NCI-H187 (cell line): ENCODE results near the gene SARS1.

Experiments used
- DNase-seq, 2 experiments: peaks; one replicate each; lab custom pipeline; 2025; lab: John Stamatoyannopoulos, UW

Gene SARS1

DNA sequence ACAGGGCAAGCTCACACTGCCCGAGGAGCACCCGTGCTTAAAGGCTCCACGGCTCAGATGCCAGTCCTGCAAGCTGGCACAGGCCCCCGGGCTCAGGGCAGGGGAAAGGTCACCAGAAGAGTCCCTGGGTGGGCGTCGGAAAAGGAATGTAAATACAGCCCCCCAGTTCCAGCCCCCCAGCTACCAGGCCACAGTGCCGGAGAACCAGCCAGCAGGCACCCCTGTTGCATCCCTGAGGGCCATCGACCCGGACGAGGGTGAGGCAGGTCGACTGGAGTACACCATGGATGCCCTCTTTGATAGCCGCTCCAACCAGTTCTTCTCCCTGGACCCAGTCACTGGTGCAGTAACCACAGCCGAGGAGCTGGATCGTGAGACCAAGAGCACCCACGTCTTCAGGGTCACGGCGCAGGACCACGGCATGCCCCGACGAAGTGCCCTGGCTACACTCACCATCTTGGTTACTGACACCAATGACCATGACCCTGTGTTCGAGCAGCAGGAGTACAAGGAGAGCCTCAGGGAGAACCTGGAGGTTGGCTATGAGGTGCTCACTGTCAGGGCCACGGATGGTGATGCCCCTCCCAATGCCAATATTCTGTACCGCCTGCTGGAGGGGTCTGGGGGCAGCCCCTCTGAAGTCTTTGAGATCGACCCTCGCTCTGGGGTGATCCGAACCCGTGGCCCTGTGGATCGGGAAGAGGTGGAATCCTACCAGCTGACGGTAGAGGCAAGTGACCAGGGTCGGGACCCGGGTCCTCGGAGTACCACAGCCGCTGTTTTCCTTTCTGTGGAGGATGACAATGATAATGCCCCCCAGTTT lies 36.9 kb downstream of the SARS1 start:
- DNase-seq, result no peak

DNA sequence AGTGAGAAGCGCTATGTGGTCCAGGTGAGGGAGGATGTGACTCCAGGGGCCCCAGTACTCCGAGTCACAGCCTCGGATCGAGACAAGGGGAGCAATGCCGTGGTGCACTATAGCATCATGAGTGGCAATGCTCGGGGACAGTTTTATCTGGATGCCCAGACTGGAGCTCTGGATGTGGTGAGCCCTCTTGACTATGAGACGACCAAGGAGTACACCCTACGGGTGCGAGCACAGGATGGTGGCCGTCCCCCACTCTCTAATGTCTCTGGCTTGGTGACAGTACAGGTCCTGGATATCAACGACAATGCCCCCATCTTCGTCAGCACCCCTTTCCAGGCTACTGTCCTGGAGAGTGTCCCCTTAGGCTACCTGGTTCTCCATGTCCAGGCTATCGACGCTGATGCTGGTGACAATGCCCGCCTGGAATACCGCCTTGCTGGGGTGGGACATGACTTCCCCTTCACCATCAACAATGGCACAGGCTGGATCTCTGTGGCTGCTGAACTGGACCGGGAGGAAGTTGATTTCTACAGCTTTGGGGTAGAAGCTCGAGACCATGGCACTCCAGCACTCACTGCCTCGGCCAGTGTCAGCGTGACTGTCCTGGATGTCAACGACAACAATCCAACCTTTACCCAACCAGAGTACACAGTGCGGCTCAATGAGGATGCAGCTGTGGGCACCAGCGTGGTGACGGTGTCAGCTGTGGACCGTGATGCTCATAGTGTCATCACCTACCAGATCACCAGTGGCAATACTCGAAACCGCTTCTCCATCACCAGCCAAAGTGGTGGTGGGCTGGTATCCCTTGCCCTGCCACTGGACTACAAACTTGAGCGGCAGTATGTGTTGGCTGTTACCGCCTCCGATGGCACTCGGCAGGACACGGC lies 37.8 kb downstream of the SARS1 start:
- DNase-seq, result no peak

DNA sequence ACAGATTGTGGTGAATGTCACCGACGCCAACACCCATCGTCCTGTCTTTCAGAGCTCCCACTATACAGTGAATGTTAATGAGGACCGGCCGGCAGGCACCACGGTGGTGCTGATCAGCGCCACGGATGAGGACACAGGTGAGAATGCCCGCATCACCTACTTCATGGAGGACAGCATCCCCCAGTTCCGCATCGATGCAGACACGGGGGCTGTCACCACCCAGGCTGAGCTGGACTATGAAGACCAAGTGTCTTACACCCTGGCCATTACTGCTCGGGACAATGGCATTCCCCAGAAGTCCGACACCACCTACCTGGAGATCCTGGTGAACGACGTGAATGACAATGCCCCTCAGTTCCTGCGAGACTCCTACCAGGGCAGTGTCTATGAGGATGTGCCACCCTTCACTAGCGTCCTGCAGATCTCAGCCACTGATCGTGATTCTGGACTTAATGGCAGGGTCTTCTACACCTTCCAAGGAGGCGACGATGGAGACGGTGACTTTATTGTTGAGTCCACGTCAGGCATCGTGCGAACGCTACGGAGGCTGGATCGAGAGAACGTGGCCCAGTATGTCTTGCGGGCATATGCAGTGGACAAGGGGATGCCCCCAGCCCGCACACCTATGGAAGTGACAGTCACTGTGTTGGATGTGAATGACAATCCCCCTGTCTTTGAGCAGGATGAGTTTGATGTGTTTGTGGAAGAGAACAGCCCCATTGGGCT lies 38.6 kb downstream of the SARS1 start:
- no peak for DNase-seq

DNA sequence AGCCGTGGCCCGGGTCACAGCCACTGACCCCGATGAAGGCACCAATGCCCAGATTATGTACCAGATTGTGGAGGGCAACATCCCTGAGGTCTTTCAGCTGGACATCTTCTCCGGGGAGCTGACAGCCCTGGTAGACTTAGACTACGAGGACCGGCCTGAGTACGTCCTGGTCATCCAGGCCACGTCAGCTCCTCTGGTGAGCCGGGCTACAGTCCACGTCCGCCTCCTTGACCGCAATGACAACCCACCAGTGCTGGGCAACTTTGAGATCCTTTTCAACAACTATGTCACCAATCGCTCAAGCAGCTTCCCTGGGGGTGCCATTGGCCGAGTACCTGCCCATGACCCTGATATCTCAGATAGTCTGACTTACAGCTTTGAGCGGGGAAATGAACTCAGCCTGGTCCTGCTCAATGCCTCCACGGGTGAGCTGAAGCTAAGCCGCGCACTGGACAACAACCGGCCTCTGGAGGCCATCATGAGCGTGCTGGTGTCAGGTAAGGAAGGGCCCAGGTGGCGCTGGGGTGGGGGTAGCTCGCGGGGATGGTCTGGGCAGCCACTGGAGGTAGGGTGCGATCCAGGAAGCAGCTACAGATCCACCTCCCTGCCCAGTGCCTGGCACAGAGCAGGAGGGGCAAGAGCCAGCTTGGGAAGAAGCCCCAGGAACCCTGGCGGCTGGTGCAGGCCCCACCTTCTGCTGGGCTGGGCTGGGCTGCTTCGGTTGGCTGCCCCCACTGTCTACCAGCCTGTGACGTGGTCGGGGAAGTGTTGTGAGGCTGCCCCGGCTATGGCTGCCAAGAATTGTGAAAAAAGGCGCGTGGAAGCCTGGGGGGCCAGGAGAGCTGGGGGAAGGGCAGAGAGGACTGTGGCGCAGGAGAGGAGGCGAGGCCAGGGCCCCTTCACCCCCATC lies 39.4 kb downstream of the SARS1 start:
- no peak for DNase-seq

DNA sequence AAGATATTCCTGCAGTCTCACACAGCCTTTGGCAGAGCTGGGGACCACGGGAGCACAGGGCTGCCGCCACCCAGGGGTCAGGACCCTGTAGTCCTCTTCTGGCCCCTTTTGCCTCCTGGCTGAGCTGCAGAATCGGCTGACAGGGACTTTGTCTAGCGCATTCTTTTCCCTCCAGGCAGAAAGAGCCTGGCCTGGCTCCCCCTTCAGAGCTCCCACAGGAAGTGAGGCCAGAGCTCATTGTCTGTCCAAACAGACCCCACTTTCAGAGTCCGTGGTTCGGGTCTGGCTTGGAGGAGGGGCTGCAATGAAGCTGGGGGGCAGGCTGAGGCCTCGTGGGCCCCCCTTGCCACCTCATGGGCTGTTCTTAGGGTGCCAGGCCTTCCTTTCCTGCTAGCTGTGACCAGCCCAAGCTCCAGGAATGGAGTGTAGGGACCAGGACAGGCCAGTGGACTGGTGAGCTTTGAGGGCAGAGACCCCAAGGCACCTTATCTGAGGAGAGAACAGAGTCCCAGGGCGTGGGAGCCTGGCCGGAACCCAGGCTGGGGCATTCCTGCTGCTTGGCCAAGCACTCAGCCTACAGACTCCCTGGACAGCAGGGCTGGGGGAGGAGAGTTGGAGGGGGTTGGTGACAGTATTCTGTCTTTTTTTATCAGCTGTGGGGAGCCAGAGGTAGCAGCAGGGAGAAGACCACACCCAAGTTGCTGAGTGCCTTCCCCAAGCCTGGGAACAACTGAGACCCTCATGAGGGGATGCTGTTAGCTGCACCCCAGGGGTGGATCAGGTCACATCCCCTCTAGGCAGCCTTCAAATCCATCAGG lies 40.3 kb downstream of the SARS1 start:
- no peak for DNase-seq

DNA sequence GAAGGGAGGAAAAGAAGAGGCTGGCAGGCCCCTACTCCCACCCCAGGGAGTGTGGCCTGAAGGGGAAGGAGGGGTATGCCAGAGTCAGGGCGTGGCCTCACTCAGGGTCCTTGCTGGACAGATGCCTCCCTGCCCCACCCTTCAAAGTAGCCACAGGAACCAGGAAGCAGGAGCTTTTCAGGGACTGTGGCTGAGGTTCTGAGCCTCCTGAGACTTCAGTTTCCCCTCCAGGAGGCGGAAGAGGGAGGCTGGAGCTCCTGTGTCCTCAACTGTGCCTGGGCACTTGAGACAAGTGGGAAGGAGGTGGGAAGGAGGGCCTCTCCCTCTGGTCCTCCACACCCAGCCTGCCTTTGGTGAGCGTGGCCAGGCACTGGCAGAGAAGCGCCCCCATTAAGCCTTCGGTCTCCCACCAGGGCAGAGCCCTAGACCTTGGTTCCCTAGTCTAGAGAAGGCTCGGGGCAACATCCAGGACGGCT lies 40.9 kb downstream of the SARS1 start:
- DNase-seq, result no peak

DNA sequence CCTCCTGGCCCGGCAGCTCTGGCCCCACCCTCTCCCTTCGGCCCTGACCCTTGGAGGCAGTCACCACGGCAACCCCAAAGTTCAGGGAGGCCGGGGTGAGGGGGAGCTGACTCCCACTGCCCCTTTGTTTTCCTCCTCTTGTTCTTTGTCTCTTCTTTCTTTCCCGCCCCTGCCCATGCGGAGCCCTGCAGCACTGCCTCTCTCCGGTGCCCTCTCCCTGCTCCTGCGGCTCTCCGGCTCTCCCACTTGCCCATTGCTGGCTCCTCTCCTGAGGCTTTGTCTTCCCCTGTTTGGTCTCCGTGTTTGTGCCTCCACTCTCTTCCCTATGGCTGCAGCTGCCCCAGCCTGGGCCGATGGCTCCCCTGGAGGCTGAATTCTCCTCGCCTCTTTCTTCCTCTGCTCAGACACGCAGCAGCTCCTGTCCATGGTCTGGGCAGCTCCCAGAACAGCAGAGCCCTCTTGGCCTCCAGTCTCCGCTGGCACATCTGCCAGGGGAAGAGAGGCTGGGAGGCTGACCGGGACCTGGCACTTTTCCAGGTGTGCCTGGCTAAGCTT lies 41.5 kb downstream of the SARS1 start:
- no peak for DNase-seq

DNA sequence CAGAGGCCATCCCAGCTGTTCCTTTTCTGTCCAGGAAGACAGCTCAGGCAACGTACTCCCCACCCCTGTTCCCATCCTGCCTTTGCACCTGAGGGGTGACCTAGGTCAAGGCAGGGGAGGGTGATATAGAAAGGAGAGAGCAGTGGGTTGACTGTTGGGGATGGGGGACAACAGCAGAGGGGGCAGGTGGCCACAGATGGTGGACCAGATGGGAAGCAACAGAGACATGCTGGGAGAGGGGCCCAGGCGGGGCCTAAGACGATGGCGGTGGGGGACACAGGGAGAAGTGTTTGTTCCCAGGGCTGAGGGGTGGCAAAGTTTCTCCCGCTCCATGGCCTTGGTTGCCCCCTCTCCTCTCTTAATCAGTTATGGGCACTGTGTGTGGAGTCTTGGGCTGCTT lies 42.0 kb downstream of the SARS1 start:
- no peak for DNase-seq

DNA sequence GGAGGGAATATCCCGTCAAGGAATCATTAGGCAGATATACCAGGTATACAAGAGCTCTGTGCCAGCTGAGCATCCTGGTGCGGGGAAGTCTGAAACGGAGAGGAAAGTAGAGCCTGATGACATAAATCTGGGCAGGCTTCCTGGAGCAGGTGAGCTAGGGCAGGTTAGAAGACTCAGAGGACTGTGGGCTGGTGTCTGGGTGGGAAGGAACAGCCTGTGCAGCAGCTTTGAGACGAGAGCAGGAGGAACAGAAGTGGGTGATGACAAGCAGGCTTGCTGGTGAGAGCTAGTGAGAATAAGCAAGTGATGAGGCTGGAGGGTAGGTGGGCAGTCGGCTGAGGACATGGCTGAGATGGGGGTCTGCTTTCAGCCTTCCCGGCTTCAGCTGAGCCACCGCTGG lies 42.4 kb downstream of the SARS1 start:
- DNase-seq, result no peak

DNA sequence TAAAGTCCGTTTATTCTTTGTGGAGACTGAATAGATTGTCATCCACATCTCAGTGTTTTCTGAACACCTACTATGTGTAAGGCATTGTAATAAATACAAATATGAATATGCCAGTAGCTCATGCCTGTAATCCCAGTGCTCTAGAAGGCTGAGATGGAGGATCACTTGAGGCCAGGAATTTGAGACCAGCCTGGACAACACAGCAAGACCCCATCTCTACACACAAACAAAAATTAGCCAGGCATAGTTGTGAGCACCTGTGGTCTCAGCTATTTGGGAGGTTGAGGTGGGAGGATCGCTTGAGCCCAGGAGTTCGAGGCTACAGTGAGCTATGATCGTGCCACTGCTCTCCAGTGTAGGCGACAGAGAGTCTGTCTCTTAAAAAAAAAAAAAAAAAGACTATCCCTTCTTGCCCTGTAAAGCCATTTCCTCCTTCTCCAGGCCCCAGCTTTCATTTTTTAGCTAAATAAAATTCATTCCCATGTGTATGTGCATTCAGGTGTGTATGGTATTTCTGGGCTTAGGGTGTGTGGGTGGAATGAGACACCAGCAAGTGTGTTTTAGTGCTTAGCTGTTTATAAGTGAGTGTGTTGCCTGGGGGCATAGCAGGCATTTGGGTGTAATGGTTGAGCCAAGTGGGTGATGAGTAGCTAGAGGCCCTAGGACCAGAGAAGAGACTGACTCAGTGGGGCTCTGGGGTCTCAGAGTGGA lies 43.4 kb downstream of the SARS1 start:
- DNase-seq, result no peak

DNA sequence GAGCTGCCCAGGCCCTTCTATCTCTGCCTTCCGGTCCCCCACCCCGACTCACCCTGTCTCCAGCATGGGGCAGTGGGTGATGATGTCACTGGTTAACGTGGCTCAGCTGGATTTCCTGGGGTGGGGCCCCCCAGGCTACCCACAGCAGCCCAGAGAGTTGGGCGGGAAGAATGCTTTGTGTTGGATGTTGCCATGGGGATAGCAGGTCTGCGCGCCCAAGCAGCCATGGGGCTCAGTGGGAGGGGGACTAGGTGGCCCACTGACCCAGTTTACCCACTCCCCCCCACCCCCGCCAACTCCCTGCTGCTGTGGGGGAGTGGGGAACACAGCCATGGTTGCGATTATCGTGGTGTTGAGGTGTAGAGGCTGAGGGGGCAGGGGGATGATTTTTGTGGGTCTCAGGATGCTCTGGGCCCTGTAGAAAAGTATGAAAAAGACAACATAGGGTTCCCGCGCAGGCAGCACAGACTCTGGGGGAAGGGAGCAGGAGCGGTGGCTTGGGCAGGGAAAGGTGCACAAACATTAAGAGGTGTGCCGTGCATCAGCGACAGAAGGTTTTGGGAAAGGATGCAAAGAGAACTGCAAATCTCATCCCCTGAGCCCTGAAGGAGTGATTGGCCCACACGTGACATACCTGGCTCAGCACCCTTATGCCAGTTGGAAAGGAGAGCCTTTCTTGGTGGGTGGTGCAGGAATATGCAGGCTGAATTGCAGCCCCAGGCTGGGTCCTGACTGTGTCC lies 44.1 kb downstream of the SARS1 start:
- DNase-seq, result no peak

DNA sequence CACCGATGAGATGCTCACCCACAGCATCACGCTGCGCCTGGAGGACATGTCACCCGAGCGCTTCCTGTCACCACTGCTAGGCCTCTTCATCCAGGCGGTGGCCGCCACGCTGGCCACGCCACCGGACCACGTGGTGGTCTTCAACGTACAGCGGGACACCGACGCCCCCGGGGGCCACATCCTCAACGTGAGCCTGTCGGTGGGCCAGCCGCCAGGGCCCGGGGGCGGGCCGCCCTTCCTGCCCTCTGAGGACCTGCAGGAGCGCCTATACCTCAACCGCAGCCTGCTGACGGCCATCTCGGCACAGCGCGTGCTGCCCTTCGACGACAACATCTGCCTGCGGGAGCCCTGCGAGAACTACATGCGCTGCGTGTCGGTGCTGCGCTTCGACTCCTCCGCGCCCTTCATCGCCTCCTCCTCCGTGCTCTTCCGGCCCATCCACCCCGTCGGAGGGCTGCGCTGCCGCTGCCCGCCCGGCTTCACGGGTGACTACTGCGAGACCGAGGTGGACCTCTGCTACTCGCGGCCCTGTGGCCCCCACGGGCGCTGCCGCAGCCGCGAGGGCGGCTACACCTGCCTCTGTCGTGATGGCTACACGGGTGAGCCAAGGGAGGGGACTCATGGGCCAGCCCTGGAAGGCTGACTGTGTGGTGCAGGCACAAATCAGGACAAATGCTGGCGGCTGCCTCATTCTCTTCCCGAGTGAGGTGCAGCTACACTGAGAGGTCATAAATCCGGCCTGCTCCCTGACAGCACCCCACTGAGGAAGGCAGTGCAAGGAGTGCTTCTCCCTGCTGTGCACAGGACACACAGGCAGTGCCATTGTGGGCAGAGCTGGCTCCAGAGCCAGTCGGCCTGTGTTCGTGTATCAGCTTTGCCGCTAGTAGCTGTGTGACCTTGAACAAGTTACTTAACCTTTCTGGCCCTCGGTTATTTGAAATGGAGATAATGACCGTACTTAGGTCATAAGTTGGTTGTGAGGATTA lies 45.1 kb downstream of the SARS1 start:
- DNase-seq, result no peak

DNA sequence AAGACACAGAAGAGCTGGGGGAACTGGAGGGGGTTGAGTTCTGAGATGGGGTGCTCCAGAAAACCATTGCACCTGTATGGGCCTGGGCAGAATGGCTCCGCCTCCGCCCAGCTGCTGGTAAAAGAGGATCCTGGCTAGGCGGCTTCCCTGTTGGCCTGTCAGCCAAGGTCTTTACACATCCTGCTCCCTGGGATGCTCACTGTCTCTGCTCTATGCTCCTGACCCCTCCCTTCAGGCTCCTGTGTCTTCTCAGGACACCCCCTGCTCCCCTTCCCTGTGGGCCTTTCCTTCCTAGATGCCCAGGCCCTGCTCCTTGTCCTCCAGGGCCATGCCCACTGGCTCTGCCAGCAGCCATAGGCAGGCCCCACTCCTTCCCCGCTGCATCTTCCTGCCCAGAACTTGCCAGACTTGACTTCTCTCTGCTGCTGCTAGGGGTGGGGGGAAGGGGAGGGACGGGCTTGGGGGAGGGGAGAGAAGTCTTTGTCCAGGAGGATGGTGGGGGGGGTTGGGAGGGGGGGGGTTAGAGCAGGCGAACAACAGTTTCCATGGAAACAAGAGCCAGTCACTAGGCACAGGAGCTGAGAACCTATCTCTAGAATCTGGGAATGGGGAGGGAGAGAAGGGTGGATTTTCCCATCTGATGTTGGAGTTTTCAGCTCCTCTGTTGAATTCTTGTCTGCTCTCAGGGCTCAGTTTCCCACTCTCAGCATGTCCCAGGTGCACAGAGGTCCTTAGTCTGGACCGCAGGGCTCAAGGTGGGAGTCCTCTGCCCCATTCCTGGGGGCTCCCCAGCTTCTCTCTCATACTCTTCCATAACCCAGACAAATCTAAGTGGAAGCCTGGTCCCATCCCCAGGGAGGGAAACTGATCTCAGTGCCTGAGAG lies 46.2 kb downstream of the SARS1 start:
- DNase-seq, result no peak

DNA sequence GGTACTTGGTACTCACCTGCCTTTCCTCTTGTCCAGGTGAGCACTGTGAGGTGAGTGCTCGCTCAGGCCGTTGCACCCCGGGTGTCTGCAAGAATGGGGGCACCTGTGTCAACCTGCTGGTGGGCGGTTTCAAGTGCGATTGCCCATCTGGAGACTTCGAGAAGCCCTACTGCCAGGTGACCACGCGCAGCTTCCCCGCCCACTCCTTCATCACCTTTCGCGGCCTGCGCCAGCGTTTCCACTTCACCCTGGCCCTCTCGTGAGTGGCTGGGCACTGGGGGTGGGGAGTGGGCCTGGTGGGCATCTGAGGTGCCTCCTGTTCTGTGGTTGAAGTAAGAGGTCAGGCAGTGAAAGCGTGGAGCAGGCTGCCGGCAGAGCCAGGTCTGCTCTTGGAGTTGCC lies 47.3 kb downstream of the SARS1 start:
- no peak for DNase-seq

DNA sequence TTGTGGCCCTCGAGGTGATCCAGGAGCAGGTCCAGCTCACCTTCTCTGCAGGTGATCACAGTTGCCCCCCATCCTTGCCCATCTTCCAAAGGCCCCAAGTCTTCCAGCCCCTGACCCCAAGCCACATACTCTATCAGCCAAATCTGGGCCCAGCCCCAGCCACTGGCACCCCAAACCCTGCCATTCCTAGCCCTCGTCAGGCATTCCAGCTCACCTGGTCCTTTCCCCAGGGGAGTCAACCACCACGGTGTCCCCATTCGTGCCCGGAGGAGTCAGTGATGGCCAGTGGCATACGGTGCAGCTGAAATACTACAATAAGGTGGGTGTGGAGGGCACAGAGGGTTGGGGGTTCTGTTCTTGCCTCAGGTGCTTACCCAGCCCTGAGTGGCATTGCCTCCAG lies 47.9 kb downstream of the SARS1 start:
- no peak for DNase-seq

DNA sequence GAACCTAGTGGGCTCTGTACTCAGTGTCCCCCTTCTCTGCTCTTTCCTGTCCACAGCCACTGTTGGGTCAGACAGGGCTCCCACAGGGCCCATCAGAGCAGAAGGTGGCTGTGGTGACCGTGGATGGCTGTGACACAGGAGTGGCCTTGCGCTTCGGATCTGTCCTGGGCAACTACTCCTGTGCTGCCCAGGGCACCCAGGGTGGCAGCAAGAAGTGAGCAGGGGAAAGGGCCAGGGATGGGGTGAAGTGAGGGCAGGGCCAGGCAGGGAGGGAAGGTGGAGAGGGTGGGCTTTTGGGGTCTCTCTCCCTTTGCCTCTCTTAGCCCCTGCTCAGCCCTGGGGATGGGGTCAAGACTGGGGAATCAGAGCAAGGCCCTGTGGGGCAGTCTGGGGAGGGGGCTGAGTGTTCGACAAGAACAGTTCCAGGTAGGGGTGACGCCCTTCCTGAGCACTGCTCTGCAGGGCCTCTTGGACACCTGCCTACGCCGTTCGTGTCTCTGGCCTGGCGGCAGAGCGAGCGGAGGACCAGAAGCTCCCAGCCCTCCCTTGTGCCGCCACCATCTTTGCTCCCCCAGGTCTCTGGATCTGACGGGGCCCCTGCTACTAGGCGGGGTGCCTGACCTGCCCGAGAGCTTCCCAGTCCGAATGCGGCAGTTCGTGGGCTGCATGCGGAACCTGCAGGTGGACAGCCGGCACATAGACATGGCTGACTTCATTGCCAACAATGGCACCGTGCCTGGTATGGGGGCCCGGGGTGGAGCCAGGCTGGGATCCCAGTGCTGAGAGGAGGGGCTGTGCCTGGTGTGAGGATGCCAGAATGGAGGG lies 48.7 kb downstream of the SARS1 start:
- DNase-seq, result no peak
